GM18517 (cell line): ENCODE results near the gene SPECC1L.
A peak's percentile ranks its signal among the peaks of the same experiment; 100 is the strongest.
"Not testable (repeated sequence)": the region's sequence is repeated elsewhere in the genome, so short reads cannot be mapped to it uniquely, and the experiment has no call there.

Experiments used
- ATAC-seq: cut with Tn5 transposase; IDR thresholded peaks from one replicate; pipeline ENCODE4 v1.9.1; 2021; ENCODE audit warnings: mild to moderate bottlenecking, moderate library complexity; ENCODE audit not compliant: unreplicated experiment

Gene SPECC1L, protein sequence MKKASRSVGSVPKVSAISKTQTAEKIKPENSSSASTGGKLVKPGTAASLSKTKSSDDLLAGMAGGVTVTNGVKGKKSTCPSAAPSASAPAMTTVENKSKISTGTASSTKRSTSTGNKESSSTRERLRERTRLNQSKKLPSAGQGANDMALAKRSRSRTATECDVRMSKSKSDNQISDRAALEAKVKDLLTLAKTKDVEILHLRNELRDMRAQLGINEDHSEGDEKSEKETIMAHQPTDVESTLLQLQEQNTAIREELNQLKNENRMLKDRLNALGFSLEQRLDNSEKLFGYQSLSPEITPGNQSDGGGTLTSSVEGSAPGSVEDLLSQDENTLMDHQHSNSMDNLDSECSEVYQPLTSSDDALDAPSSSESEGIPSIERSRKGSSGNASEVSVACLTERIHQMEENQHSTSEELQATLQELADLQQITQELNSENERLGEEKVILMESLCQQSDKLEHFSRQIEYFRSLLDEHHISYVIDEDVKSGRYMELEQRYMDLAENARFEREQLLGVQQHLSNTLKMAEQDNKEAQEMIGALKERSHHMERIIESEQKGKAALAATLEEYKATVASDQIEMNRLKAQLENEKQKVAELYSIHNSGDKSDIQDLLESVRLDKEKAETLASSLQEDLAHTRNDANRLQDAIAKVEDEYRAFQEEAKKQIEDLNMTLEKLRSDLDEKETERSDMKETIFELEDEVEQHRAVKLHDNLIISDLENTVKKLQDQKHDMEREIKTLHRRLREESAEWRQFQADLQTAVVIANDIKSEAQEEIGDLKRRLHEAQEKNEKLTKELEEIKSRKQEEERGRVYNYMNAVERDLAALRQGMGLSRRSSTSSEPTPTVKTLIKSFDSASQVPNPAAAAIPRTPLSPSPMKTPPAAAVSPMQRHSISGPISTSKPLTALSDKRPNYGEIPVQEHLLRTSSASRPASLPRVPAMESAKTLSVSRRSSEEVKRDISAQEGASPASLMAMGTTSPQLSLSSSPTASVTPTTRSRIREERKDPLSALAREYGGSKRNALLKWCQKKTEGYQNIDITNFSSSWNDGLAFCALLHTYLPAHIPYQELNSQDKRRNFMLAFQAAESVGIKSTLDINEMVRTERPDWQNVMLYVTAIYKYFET

DNA sequence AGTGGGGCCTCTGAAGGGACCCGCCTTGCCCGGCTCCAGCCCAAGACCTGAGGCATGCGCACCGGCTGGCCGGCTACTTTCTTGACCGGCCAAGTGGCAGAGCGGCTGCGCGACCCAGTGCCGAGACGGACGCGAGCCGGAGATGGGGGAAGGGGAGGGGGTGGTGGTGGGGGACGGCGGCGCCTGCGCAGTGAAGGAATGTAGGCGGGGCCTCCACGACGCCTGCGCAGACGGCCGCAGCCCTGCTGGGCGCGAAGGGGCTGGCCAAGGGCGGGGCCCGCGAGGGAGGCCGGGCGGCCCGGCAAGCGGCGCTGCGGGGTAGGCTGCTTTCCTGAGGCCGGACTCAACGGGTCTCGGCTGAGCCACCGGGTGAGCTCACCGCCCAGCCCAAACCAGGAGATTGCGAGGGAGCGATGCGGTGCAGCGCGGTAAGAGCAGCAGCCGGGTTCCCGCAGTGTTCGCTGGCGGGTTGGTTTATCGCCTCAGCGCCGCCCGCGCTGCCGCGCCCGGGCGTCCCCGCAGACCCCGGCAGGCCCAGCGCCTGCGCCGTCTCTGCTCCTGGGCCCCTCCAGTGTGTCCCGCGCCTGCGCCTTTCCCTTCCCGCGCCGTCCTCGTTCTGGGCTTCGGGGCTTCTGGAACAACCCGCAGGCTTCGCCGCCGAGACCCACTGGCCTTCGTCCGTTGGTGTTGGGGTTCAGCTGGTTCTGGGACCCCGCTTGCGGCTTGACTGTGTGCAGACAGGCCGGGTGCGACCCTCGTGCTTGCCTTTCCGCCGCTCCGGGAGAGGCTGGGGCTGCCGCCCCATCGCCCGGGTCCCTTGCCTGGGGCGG lies at the start of gene SPECC1L:
Gene SPECC1L, plus strand, starts transcription at position 276 of the 830 bp plus-strand sequence. CDS start 31,401 bp downstream, outside the sequence.
- peak; percentile 80 for ATAC-seq

DNA sequence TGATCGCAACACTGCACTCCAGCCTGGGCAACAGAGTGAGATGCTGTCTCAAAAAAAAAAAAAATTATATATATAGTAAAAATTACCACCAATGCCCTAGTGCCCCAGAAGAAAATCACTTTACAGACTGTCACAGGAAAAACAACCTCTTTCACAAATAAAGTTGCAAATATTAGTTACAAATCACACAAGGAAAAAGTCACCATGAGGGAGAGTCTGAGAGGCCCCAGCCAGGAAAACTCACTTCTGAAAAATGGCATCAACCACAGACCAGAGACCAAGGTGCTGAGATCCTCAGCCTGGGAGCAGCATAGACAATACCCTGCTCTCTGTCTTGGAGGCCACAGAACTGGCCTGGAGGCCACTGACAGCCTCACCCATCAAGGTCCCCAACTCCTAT lies 46.2 kb upstream of the SPECC1L start:
- ATAC-seq, result no peak

DNA sequence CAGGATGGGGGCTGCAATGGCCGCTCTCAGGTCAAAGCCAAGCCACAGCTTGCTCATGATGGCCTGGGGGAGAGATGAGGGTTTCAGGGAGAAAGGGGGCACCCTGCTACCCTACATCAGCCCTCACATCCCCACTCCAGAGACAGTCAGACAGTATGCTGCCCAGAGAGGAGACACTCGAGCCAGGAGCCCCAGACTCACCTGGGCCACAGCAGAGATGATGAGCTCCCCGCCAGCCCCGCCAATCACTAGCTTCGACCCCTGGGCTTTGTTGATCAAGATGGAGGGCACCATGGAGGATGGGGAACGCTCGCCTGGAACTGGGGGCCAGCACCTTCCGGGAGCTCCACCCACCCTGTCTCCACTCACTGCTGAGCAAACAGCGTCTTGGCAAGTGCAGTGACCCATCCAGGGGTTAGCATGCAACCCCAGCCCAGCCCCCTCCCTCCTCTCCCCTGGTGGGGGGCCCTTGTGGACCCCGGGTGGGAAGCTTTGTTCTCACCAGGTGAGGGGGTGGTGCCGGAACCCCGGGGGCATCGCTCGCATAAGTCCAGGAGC lies 45.5 kb upstream of the SPECC1L start:
- ATAC-seq, result no peak

DNA sequence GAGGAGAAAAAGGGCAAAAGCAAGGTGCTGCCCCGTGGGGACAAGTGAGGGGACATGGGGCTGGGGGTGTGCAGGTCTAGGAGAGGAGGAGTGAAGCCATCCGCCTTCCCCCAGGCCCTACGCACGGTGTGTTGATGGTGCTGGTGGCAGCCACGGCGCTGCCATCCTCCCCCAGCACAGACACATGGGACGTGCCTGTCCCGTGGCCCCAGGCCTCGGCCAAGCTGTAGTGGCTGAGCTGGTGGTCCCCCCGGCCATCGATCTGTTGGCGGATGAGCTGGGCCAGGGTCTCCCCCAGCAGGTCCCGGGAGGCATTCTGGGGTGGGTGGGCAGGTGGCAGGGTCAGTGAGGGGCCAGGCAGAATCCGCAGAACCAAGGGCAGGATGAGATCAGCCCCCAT lies 44.7 kb upstream of the SPECC1L start:
- ATAC-seq, result no peak

DNA sequence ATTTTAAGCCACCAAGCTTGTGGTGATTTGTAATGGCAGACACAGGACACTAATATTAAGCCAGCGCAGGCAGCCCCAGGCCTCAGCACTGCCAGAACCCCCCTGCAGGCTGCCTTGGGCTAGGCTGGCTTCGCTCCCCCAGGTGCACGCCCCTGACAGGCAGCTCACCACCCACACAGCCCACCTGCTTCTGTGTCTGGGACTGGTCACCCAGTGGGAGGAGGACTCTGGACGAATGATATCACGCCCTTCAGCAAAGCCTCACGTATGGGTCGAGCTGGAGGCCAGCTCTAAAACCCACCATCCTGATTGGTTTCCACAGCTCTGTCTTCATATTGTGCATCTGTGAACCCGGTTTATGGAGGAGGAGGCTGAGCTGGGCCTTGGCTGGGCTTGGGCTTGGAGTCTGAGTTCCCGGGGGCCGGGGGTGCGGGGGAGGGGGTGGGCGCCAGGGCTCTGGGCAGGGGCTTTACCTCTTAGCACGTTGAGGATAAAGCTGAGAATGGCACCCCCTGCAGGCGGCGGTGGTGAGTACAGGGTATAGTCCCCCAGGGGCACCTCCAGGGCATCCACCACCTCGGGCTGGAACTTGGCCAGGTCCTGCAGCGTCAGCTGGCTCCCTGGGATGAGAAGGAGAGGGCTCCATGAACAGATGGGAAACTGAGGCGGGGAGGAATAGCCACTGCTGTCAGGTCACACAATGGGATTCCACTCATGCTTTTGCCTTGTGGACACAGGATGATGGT lies 39.5 kb upstream of the SPECC1L start:
- ATAC-seq, result no peak

DNA sequence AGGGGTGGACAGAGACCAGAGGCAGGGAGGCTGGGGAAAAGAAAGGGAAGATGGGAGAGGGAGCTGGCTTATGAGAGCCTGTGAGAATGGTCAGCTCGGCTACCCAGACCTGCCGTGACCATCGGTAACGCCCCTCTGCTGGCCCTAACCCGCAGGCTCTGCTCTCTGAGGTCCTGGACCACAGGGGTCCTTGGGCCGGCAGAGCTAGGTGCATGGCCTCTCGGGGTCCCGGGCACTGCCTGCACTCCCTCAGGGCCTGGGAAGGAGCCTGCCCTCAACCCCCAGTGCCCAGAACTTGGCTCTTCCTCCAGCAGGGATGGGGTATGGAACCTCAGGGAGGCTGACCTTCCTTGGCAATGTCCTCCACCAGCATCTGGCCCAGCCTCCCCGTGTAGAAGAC lies 38.9 kb upstream of the SPECC1L start:
- ATAC-seq, result no peak

DNA sequence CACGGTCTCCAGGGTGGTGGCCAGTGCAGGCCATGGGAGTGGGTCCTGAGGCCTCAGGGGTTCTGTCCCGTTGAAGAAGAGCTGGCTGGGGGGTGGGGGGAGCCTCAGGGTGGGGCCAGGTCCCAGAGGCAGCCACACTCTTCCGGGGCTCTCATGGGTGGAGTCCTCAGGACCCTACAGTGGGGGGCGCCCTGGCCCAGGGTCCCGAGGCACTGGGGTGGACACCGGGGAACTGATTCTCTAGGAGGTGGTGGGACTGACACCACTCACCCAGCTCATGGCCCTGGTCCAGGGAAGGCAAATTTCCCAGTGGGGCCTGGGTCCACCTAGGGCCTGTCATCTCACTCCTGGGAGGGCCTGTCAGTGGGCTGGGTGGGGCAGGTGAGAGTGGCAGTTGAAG lies 38.5 kb upstream of the SPECC1L start:
- ATAC-seq, result no peak

DNA sequence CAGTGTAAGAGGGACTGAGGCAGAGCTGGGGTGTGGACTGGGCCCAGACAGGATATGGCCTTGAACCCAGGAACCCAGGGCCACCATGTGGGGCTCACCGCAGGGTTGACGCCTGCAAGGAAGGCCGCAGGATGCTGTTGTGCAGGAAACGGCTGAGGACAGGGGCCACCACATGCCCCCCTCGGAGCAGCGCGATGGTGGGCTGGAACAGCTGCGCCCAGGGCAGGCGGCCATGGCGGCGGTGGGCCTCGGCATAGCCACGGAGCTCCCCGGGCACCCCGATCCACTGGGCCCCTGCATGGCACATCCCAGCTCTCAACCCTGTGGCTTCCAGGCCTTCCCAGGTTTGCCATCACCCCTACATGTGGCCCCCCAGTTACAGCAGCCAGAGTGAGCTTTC lies 37.9 kb upstream of the SPECC1L start:
- no peak for ATAC-seq

DNA sequence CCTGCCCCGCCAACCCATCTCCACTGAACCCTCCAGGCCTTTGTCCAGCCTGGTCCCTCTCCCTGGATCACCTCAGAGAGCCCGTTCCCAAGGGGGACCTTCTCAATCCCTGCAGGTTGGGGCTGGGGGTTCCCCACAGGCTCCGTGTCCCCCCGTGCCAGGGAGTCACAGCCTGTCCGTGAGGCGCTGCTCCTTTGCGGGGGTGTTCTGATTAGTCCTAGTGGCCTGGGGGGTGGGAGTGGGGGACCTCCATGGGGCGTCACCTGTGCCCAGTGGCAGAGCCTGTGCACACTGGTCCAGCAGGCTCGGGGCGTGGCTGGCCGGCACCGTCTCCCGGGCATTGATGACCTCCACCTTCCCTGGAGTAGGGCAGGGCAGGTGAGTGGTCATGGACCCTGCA lies 37.4 kb upstream of the SPECC1L start:
- no peak for ATAC-seq

DNA sequence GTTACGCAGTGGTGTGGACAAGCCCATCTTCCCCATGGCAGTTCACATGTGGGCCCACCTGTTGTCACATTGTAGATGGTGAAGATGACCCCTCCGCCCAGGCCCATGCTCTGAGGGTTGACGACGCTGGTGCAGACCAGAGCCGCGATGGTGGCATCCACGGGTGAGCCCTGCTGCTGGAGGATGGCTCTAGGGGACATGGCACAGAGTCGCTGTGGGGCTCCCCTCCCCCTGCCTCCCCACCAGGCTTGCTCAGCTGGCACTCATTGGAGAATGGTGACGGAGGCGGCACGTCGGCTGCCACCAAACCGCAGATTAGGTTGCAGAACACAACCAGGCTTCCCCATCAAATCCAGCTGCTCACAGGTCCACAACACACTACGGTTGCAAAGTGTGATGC lies 36.8 kb upstream of the SPECC1L start:
- no peak for ATAC-seq

DNA sequence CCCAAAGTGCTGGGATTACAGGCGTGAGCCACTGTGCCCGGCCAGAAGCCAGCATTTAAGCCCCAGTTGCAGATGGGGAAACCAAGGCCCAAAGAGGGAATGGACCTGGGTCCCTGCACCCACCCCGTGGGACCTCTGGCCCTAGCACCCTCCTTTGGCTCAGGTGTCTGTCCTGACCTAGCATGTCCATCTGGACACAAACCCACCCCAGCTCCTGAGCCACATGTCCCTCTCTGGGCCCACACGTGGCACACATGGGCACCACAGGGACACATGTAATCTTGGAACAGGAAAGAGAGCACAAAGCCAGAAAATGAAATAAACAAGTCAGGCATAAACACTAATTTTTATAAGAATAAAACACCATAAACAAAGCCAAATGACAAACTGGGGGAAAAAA lies 35.3 kb upstream of the SPECC1L start:
- no peak for ATAC-seq

DNA sequence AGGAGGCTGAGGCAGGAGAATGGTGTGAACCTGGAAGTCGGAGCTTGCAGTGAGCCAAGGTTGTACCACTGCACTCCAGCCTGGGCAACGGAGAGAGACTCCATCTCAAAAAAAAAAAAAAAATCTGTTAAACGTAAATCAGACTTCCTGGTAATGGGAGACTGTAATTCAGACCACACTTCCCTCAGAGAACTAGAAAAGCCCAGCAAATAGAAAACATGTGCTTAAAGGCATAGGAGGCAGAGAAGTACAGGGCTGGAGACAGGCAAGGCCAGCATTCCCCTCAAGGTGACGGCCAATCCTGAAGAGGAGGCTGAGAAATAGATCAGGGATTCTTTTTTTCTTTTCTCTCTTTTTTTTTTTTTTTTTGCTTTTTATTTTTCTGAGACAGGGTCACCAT lies 34.0 kb upstream of the SPECC1L start:
- no peak for ATAC-seq

DNA sequence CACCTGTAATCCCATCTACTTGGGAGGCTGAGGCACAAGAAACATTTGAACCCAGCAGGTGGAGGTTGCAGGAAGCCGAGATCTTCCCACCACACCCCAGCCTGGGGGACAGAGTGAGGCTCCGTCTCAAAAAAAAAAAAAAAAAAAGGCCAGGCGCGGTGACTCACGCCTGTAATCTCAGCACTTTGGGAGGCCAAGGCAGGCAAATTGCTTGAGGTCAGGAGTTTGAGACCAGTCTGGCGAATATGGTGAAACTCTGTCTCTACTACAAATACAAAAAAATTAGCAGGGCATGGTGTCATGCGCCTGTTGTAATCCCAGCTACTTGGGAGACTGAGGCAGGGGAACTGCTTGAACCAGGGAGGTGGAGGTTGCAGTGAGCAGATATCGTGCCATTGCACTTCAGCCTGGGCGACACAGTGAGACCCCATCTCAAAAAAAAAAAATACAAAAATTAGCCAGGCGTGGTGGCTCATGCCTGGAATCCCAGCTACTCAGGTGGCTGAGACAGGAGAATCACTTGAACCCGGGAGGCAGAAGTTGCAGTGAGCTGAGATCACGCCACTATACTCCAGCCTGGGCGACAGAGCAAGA lies 32.4 kb upstream of the SPECC1L start:
- ATAC-seq, result not testable (repeated sequence)

DNA sequence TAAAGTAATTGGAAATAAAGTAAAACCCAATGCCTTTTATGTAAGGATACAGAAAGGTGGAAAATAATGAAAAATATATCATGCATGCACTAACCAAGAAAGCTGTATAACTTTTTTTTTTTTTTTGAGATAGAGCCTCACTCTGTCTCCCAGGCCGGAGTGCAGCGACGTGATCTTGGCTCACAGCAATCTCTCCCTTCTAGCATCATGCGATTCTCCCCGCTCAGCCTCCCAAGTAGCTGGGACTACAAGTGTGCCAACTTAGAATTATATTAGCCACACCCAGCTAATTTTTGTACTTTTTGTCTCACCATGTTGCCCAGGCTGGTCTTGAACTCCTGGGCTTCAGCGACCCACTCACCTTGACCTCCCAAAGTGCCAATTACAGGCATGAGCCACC lies 30.2 kb upstream of the SPECC1L start:
- no peak for ATAC-seq

DNA sequence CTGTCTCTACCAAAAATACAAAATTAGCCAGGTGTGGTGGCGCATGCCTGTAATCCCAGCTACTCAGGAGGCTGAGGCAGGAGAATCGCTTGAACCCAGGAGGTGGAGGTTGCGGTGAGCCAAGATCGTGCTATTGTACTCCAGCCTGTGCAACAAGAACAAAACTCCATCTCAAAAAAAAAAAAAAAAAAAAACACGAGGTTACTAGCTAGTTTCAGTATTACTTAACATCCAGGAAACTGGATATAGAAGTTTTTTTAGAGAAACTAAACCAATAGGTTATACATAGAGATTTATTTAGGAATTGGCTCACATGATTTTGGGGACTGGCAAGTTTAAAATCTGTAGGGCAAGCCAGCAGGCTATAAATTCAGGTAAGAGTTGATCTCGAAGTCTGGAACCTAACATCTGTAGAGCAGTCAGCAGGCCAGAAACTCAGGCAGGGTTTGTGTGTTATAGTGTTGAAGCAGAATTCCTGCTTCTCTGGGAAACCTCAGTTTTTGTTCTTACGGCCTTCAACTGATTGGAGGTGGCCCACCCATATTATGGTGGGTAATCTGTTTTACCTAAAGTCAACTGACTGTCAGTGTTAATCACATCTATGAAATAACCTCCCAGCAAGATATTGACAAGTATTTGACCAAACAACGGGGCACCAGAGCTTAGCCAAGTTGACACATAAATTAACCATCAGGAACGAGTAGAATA lies 29.5 kb upstream of the SPECC1L start:
- not testable (repeated sequence) for ATAC-seq

DNA sequence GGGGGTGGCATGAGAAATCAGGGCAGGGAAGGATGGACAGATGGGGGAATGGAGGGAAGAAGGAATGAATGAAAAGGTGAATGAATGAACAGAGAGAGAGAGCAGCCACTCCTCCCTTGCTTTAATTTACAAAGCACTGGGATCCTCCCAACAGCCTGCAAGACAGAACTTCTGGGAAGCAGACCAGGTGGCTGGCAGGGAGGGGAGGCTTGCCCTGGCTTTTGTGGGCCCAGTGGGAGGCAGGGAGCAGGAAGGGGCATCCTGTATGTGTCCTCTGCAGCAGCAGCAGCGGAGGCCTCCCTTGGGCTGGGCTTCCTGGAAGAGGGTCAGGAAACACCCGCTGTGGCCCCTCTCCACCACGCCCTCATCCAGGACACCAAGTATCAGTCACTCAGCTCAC lies 27.2 kb upstream of the SPECC1L start:
- ATAC-seq, result not testable (repeated sequence)

DNA sequence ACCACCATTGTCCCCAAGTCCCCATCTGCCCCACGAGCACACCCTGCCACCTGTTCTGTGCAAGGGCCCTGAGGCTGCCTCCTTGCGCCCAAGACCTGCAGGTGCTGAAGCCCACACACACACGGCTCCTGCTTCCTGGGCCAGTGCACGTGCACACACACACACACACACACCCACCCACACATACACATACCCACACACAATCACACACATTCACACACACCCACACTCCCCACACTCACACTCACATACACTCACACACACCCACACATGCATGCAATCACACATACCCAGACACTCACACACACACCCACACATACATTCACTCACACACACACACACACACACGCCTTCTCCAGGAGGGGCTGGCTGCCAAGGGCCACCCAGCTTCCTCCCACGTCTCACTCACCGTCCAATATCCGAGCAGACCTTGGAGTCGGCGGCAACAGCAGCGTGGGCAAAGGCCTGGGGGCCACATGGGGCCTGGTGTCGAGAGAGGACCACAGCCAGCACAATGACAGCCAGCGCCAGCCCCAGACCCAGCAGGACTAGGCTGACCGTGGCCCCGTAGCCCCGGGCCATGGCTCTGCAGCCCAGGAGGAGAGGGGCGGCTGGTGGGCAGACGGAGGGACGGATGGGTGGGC lies 26.4 kb upstream of the SPECC1L start:
- ATAC-seq, result no peak

DNA sequence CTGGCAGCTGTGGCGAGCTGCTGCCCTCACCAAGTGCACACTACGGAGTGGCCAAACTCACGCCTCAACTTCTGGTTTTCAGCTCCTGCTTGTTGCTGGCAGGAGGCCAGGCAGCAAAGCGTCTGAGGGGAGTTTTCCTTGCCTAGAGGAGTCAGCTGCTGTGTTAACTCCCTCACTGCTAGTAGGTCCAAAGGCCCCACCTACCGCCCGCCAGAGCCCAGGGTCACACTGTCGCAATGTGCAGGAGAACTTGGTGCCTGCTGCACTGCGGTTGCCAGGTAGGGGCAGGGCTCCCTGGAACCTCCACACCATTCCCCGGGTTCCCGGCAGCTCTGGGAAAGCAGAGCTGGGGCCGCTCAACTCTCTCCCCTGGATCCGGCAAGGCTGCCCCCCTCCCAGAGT lies 25.6 kb upstream of the SPECC1L start, which contains the start of gene GGT5:
Gene GGT5, minus strand, starts transcription at position 53 of the 402 bp plus-strand sequence. CDS start 357 bp downstream, outside the sequence.
- ATAC-seq, result not testable (repeated sequence)
